ENCODE results near the gene IL17RC. TPM values are rescaled to one million over a fixed set of nuclear protein-coding genes. Genes with fewer than 3 reads are reported as not detected.

IL17RC gene, protein sequence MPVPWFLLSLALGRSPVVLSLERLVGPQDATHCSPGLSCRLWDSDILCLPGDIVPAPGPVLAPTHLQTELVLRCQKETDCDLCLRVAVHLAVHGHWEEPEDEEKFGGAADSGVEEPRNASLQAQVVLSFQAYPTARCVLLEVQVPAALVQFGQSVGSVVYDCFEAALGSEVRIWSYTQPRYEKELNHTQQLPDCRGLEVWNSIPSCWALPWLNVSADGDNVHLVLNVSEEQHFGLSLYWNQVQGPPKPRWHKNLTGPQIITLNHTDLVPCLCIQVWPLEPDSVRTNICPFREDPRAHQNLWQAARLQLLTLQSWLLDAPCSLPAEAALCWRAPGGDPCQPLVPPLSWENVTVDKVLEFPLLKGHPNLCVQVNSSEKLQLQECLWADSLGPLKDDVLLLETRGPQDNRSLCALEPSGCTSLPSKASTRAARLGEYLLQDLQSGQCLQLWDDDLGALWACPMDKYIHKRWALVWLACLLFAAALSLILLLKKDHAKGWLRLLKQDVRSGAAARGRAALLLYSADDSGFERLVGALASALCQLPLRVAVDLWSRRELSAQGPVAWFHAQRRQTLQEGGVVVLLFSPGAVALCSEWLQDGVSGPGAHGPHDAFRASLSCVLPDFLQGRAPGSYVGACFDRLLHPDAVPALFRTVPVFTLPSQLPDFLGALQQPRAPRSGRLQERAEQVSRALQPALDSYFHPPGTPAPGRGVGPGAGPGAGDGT
- total RNA-seq (2014; rRNA removed; shearing (Covaris generic)) = 12.6 and 15.0 TPM in 2 replicates
- polyA plus RNA-seq (2016; fragmentation: Nextera tagmentation; extraction: Ambion mirVana) = 8.4 and 10.2 TPM in 2 replicates
- long read RNA-seq, partial matches to known transcripts = 0 of 1 reads
- long read RNA-seq, other reads (novel, unspliced or antisense) = 1 of 1 reads

DNA sequence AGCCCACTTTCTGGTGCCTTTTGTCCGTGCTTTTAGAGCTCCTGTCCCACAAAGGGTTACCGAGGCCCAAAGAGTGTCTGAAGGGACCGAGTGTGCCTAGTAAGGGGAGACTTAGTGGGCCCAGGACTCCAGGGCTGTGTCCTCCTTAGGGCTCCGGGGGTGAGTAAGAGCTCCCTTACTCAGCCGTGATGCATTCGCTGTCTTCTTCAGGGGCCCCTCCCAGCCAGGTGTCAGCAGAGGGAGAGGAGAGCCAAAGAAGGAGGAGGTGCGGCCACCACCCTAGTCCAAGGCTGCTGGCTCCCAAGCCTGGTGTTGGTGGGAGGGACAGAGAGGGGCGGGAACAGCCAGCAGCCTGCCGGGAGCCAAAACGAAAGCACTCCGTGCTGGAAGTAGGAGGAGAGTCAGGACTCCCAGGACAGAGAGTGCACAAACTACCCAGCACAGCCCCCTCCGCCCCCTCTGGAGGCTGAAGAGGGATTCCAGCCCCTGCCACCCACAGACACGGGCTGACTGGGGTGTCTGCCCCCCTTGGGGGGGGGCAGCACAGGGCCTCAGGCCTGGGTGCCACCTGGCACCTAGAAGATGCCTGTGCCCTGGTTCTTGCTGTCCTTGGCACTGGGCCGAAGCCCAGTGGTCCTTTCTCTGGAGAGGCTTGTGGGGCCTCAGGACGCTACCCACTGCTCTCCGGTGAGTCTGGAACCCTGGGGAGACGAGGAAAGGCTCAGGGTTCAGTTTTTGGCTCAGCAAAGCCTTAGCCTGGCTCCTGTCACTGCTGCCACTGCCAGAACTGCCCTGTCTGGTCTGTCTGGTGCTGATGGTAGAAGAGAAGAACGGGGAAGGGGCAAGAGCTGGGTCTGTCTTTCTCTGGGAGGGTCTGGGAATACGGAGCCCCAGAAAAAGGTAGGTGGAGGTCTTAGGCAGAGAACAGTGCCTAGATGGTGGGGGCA, at the start of gene IL17RC:
TSS of gene IL17RC (plus strand) at position 365 of the 947 bp plus-strand sequence. CDS start at position 583, 218 bp downstream.
- H3K36me3 ChIP-seq (ENCODE audit: insufficient read depth) = no peaks in the 10 kb centered on the region
- H2AFZ ChIP-seq = peak within 1 kb of the TSS; percentile 86
- no peak within 1 kb of the TSS for H3K27ac ChIP-seq (ENCODE audit: low read depth)

DNA sequence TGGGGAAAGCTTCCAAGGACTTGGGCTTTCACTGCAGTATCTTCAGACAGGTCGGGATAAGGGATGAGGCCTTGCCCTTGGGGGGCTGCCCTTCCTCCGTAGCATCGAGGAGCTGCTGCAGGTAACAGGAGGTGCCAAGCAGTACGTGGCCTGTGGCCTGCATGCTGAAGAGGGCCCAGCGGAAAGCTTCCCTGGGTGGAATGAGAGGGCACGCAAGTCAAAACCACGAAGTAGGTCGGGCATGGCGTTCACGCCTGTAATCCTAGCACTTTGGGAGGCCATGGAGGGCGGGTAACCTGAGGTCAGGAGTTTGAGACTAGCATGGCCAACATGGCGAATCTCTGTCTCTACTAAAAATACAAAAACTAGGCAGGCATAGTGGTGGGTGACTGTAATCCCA, 49.8 kb upstream of the IL17RC start:
- ATAC-seq (no peak), DNase-seq (ENCODE audit: low spot score) (no peak)
- Mint-ChIP-seq H3K27me3 (ENCODE audit: insufficient read depth, low read depth, poor library complexity) (peaks cover 15% of the 10 kb centered on the region), H3K27ac (no peak overlapping the region), H3K4me3 (no peak overlapping the region), H3K36me3 (ENCODE audit: low read depth) (no peaks in the 10 kb centered on the region), H3K4me1 (peaks cover under 1% of the 10 kb centered on the region; the same call in 2 of the 3 replicates), H3K9me3 (no peaks in the 10 kb centered on the region)
- no peaks in the 10 kb centered on the region for H3K36me3 ChIP-seq (ENCODE audit: insufficient read depth)
- H3K9me2 ChIP-seq (ENCODE audit: insufficient read depth) = no peaks in the 10 kb centered on the region
- no peaks in the 10 kb centered on the region for H3F3A ChIP-seq (replicated peaks; ENCODE audit: low read depth)
- H3K4me1 ChIP-seq (ENCODE audit: insufficient read depth) = no peaks in the 10 kb centered on the region; the same call in 1 of the 2 replicates
- no peak overlapping the region for H3K27ac ChIP-seq (ENCODE audit: low read depth)
- no peak overlapping the region for H3K4me3 ChIP-seq
- H4K20me1 ChIP-seq (replicated peaks; ENCODE audit: insufficient read depth) = no peaks in the 10 kb centered on the region
- H3K27me3 ChIP-seq (ENCODE audit: insufficient read depth) = no peaks in the 10 kb centered on the region
- H3K4me2 ChIP-seq = no peak overlapping the region
- H3K79me2 ChIP-seq (replicated peaks; ENCODE audit: insufficient read depth) = no peaks in the 10 kb centered on the region
- TF ChIP-seq EZH2phosphoT487 (IDR thresholded peaks at IDR 0.05; ENCODE audit: unreplicated experiment) (no peak), POLR2AphosphoS5 (IDR thresholded peaks at IDR 0.05; ENCODE audit: low read depth) (no peak), ZNF114 (CRISPR knock-in tag; IDR thresholded peaks at IDR 0.05) (no peak)
- H2AFZ ChIP-seq = peak overlapping the region; percentile 32; the same call in 1 of the 2 replicates

More for the DNA sequence above, at the start of gene IL17RC:
- H3K4me1 Mint-ChIP-seq = peaks cover 16% of the 10 kb centered on the region
- no peak within 1 kb of the TSS for H3K27ac Mint-ChIP-seq
- H3K27me3 Mint-ChIP-seq (ENCODE audit: insufficient read depth, low read depth, poor library complexity) = peaks cover 8% of the 10 kb centered on the region
- Histone ChIP-seq H3K9me2 (ENCODE audit: insufficient read depth) (0 out of 2 replicates have a peak, but pooled peaks cover 4% of the 10 kb centered on the region), H4K20me1 (replicated peaks; ENCODE audit: insufficient read depth) (no peaks in the 10 kb centered on the region), H3F3A (replicated peaks; ENCODE audit: low read depth) (0 out of 2 replicates have a peak, but pooled peaks cover 5% of the 10 kb centered on the region), H3K27me3 (ENCODE audit: insufficient read depth) (peaks cover 12% of the 10 kb centered on the region; the same call in 1 of the 2 replicates), H3K4me1 (ENCODE audit: insufficient read depth) (peaks cover 17% of the 10 kb centered on the region), H3K4me2 (peak within 1 kb of the TSS; percentile 91), H3K4me3 (peak within 1 kb of the TSS; percentile 72), H3K79me2 (replicated peaks; ENCODE audit: insufficient read depth) (no peaks in the 10 kb centered on the region)
- peak; percentile 91 for DNase-seq (ENCODE audit: low spot score)
- ATAC-seq = peak; percentile 78
- peak within 1 kb of the TSS; percentile 77 for H3K4me3 Mint-ChIP-seq
- TF ChIP-seq, protein P1, sequence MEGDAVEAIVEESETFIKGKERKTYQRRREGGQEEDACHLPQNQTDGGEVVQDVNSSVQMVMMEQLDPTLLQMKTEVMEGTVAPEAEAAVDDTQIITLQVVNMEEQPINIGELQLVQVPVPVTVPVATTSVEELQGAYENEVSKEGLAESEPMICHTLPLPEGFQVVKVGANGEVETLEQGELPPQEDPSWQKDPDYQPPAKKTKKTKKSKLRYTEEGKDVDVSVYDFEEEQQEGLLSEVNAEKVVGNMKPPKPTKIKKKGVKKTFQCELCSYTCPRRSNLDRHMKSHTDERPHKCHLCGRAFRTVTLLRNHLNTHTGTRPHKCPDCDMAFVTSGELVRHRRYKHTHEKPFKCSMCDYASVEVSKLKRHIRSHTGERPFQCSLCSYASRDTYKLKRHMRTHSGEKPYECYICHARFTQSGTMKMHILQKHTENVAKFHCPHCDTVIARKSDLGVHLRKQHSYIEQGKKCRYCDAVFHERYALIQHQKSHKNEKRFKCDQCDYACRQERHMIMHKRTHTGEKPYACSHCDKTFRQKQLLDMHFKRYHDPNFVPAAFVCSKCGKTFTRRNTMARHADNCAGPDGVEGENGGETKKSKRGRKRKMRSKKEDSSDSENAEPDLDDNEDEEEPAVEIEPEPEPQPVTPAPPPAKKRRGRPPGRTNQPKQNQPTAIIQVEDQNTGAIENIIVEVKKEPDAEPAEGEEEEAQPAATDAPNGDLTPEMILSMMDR (conservative IDR thresholded peaks at IDR 0.05; ENCODE audit: low read depth in 2 of 2) = 0 out of 4 replicates have a peak, but pooled peaks of 1 of the 2 experiments have one; percentile 9
- TF ChIP-seq ZNF331 (CRISPR knock-in tag; IDR thresholded peaks at IDR 0.05; ENCODE audit: low read depth) (no peak), POLR2AphosphoS5 (IDR thresholded peaks at IDR 0.05; ENCODE audit: low read depth) (peak; percentile 60)
- H3K9me3 Mint-ChIP-seq = peaks cover 6% of the 10 kb centered on the region
- peaks cover 6% of the 10 kb centered on the region for H3K36me3 Mint-ChIP-seq (ENCODE audit: low read depth)
